Small intestine (tissue), 7 donors: ENCODE data around the gene CHIA. TPM values are rescaled to one million over a fixed set of nuclear protein-coding genes. Genes with fewer than 3 reads are reported as not detected.
"Not testable (repeated sequence)": the region's sequence is repeated elsewhere in the genome, so short reads cannot be mapped to it uniquely, and the experiment has no call there.

Experiments
- DNase-seq, 2 donors: peaks; one replicate each; pipeline versions ENCODE4 v3.0.0 to v3.0.0-alpha.2; 2013
- FAIRE-seq: peaks from 2 replicates; lab custom pipeline; 2012; peaks lifted over from hg19 to GRCh38; lab: Jason Lieb, UNC
- H3K27ac ChIP-seq, 3 donors: one replicate each; pipeline ENCODE4 v1.5.1; 2013; ENCODE audit warnings: low read length in 2 of 3, mild to moderate bottlenecking in 2 of 3, control low read depth in 1 of 3, inconsistent platforms in 1 of 3, low read depth in 1 of 3, moderate library complexity in 1 of 3
- H3K27me3 ChIP-seq, 3 donors: one replicate each; pipeline ENCODE4 v1.6.1; 2013; ENCODE audit warnings: low read length in 3 of 3, inconsistent platforms in 1 of 3; ENCODE audit not compliant: control insufficient read depth in 3 of 3, insufficient read depth in 3 of 3
- H3K36me3 ChIP-seq, 3 donors: one replicate each; pipeline ENCODE4 v1.6.1; 2013; ENCODE audit warnings: low read length in 3 of 3, inconsistent platforms in 1 of 3, low read depth in 1 of 3, mild to moderate bottlenecking in 1 of 3, moderate library complexity in 1 of 3; ENCODE audit not compliant: control insufficient read depth in 3 of 3, insufficient read depth in 2 of 3
- H3K4me1 ChIP-seq, 3 donors: one replicate each; pipeline ENCODE4 v1.6.1; 2013; ENCODE audit warnings: low read length in 2 of 3, inconsistent platforms in 1 of 3, low read depth in 1 of 3, mild to moderate bottlenecking in 1 of 3, moderate library complexity in 1 of 3; ENCODE audit not compliant: control insufficient read depth in 3 of 3, insufficient read depth in 2 of 3
- H3K4me3 ChIP-seq, 3 donors: one replicate each; pipeline ENCODE4 v1.5.1; 2013; ENCODE audit warnings: low read length in 3 of 3, control low read depth in 1 of 3, inconsistent platforms in 1 of 3, low read depth in 1 of 3, mild to moderate bottlenecking in 1 of 3, moderate library complexity in 1 of 3
- H3K9me3 ChIP-seq, 2 donors: one replicate each; pipeline ENCODE4 v1.6.1; 2013; ENCODE audit warnings: low read depth in 1 of 2, low read length in 1 of 2; ENCODE audit not compliant: control insufficient read depth in 2 of 2, insufficient read depth in 1 of 2
- WGBS, 3 donors: extraction: QIAGEN DNeasy Blood & Tissue Kit; methylation state at CpG; one replicate each; pipeline ENCODE4 v1.1.7; 2013; 5-methylcytosine and 5-hydroxymethylcytosine counted together
- polyA plus RNA-seq, 4 donors: library from polyadenylated mRNA; stranded (reverse) in 3 of 4; unstranded in 1 of 4; fragments of 200-250 nt in 3 of 4; fragments of 120-200 nt in 1 of 4; gene quantifications; one replicate each; pipeline versions ENCODE4 v1.2.1 to v1.2.3, GENCODE V29; 2013
- donor health status: healthy with polysubstance abuse.
- donor health status: control.
- donor health status: control.
- donor health status: Bipolar disorder and iron deficiency.
- donor health status: healthy.

The CHIA gene
- polyA plus RNA-seq, 4 donors: 0.15 to 0.54 TPM; not detected in 2

DNA sequence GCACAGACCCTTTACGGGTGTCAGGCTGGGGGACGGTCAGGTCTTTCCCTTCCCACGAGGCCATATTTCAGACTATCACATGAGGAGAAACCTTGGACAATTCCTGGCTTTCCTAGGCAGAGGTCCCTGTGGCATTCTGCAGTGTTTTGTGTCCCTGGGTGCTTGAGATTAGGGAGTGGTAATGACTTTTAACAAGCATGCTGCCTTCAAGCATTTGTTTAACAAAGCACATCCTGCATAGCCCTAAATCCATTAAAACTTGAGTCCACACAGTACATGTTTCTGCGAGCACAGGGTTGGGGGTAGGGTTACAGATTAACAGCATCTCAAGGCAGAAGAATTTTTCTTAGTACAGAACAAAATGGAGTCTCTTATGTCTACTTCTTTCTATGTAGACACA lies 69.6 kb downstream of the CHIA start:
- H3K36me3 ChIP-seq, H3K27ac ChIP-seq, FAIRE-seq, H3K27me3 ChIP-seq, H3K4me3 ChIP-seq, H3K4me1 ChIP-seq, H3K9me3 ChIP-seq, DNase-seq: not testable (repeated sequence)
- WGBS, 3 donors: 48 to 58% (median 55%) methylated on average over 3 to 4 of the region's 4 CpGs

GRCh38 chr1:111361761-111362160 lies 71.1 kb downstream of the CHIA start:
- WGBS, 3 donors: 88 to 90% (median 88%) methylated on average over 9 of the region's 9 CpGs
- H3K9me3 ChIP-seq: no peaks in the 10 kb centered on the region
- FAIRE-seq (no peak), DNase-seq (no peak)
- H3K27me3 ChIP-seq: peaks cover 0 to 4% (median 0%) of the 10 kb centered on the region in 3 donors
- no peaks in the 10 kb centered on the region for H3K4me1 ChIP-seq
- H3K4me3 ChIP-seq: no peak overlapping the region
- H3K27ac ChIP-seq: no peak overlapping the region
- no peaks in the 10 kb centered on the region for H3K36me3 ChIP-seq

DNA sequence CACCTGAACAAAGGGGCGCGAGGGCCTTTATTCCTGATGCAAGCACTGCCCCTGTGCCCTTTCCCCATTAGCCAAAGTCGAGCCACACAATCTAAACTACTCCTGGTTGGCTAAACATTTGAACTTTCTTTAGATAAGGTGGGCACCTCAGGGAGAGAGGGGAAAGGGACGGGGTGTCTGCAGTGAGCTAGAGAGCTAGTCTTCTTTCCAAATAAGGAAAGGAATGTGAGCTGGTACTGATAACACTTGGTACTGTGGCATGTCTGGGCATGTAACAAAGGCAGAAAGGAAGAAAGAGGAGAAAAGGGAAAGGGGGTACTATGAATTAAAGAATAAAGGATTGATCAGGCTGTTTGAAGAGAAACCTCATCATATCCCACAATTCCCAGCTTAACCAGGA lies 74.0 kb downstream of the CHIA start:
- Histone ChIP-seq H3K27me3 (peaks cover 0 to 4% (median 3%) of the 10 kb centered on the region in 3 donors), H3K4me1 (peaks cover 0 to 8% (median 0%) of the 10 kb centered on the region in 3 donors), H3K36me3 (no peaks in the 10 kb centered on the region), H3K9me3 (no peaks in the 10 kb centered on the region), H3K4me3 (no peak overlapping the region), H3K27ac (no peak overlapping the region)
- no peak for DNase-seq
- no peak for FAIRE-seq
- WGBS, 3 donors: 44 to 50% (median 49%) methylated on average over 4 of the region's 4 CpGs

GRCh38 chr1:111366256-111366655 lies 75.6 kb downstream of the CHIA start:
- no peak overlapping the region for H3K27ac ChIP-seq
- DNase-seq: no peak
- H3K4me1 ChIP-seq: peaks cover 0 to 8% (median 0%) of the 10 kb centered on the region in 3 donors
- no peaks in the 10 kb centered on the region for H3K9me3 ChIP-seq
- H3K4me3 ChIP-seq: no peak overlapping the region
- H3K36me3 ChIP-seq: no peaks in the 10 kb centered on the region
- H3K27me3 ChIP-seq: peaks cover 0 to 4% (median 3%) of the 10 kb centered on the region in 3 donors
- no peak for FAIRE-seq
- WGBS, 3 donors: 32 to 62% (median 35%) methylated on average over 1 of the region's 1 CpG

- Histone ChIP-seq H3K36me3 (no peaks in the 10 kb centered on the region), H3K4me3 (no peak overlapping the region), H3K27ac (no peak overlapping the region), H3K4me1 (peaks cover 0 to 26% (median 2%) of the 10 kb centered on the region in 3 donors), H3K27me3 (peaks cover 2 to 4% (median 3%) of the 10 kb centered on the region in 3 donors), H3K9me3 (no peaks in the 10 kb centered on the region)
- DNase-seq (no peak), FAIRE-seq (no peak)
- WGBS, 3 donors: 15 to 57% (median 36%) methylated on average over 2 of the region's 2 CpGs
These were observed 78.5 kb downstream of the CHIA start for GRCh38 chr1:111369177-111369576.

DNA sequence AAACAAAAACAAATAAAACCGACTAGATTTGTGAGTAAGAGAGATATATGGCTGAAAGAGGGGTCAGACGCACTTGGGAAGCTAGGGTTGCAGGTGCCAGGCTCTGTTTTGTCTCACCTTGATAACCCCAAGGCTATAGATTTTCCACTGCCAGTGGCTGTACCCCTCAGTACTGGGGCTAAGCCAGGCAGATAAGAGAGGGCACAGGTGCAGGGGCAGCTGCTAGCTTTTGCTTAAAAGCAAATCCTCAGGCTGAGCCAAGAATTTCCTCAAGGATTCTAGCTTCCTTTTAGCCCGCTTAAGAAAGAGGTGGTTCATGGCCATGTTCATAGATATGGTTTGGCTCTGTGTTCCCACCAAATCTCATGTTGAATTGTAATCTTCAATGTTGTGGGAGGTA lies 79.0 kb downstream of the CHIA start:
- no peak for FAIRE-seq
- Histone ChIP-seq H3K4me3 (no peak overlapping the region), H3K9me3 (no peaks in the 10 kb centered on the region), H3K36me3 (no peaks in the 10 kb centered on the region), H3K27me3 (peaks cover 2 to 4% (median 3%) of the 10 kb centered on the region in 3 donors), H3K4me1 (peaks cover 0 to 26% (median 2%) of the 10 kb centered on the region in 3 donors), H3K27ac (no peak overlapping the region)
- 14 to 54% (median 26%) methylated on average over 3 of the region's 3 CpGs for WGBS, 3 donors
- DNase-seq: no peak

Other genes starting within 250 kb of the CHIA start
- gene DRAM2, start 150.8 kb upstream of the CHIA start, polyA plus RNA-seq: 10 to 100 TPM; 37.0 to 91.9 (median 40.2) TPM
- 10 to 100 TPM in 3 of 4 donors, 1 to 10 TPM in 1; 10.0 to 62.1 (median 18.2) TPM for gene CEPT1, start 150.6 kb upstream of the CHIA start, polyA plus RNA-seq
- gene DENND2D, start 90.2 kb upstream of the CHIA start, polyA plus RNA-seq: 10 to 100 TPM; 31.3 to 54.6 (median 40.5) TPM
- gene CHI3L2, start 63.1 kb upstream of the CHIA start, polyA plus RNA-seq: 1 to 10 TPM; 1.1 to 4.7 (median 1.9) TPM
- gene OVGP1, start 136.9 kb downstream of the CHIA start, polyA plus RNA-seq: 1 to 10 TPM; 1.6 to 2.8 (median 2.4) TPM
- gene WDR77, start 158.4 kb downstream of the CHIA start, polyA plus RNA-seq: 10 to 100 TPM; 11.0 to 30.1 (median 21.7) TPM
- gene ATP5PB, start 158.6 kb downstream of the CHIA start, polyA plus RNA-seq: 100 to 1,000 TPM; 334 to 589 (median 509) TPM
- gene C1orf162, start 183.1 kb downstream of the CHIA start, polyA plus RNA-seq: 10 to 100 TPM in 3 of 4 donors, 1 to 10 TPM in 1; 2.4 to 27.2 (median 12.2) TPM
- 1 to 10 TPM; 2.5 to 4.6 (median 4.1) TPM for gene ADORA3, start 212.8 kb downstream of the CHIA start, polyA plus RNA-seq
- 1 to 10 TPM in 3 of 4 donors, under 1 TPM in 1; 0.72 to 6.2 (median 2.4) TPM for gene TMIGD3, start 212.8 kb downstream of the CHIA start, polyA plus RNA-seq